GM21576 (cell line): ENCODE data around the gene IPCEF1.
"Not testable (repeated sequence)": the region's sequence is repeated elsewhere in the genome, so short reads cannot be mapped to it uniquely, and the experiment has no call there.

Experiments used
- ATAC-seq: cut with Tn5 transposase; IDR thresholded peaks from one replicate; pipeline ENCODE4 v1.9.1; 2021; ENCODE audit warnings: mild to moderate bottlenecking, moderate library complexity; ENCODE audit not compliant: unreplicated experiment

Gene IPCEF1

GRCh38 chr6:154172393-154172792 lies 184.2 kb downstream of the IPCEF1 start:
- not testable (repeated sequence) for ATAC-seq

GRCh38 chr6:154170106-154170505 lies 186.5 kb downstream of the IPCEF1 start:
- no peak for ATAC-seq

GRCh38 chr6:154169193-154169847 lies 187.3 kb downstream of the IPCEF1 start:
- ATAC-seq = no peak

GRCh38 chr6:154167126-154167525 lies 189.5 kb downstream of the IPCEF1 start:
- no peak for ATAC-seq

- no peak for ATAC-seq
Observed at GRCh38 chr6:154166140-154166539, 190.5 kb downstream of the IPCEF1 start.

- ATAC-seq = no peak
Observed at GRCh38 chr6:154165478-154165877, 191.1 kb downstream of the IPCEF1 start.

GRCh38 chr6:154164397-154164796 lies 192.2 kb downstream of the IPCEF1 start:
- ATAC-seq = no peak

- peak; percentile 67 for ATAC-seq
Observed at GRCh38 chr6:154161689-154162088, 194.9 kb downstream of the IPCEF1 start.

GRCh38 chr6:154159126-154159525 lies 197.5 kb downstream of the IPCEF1 start:
- no peak for ATAC-seq

GRCh38 chr6:154157706-154158105 lies 198.9 kb downstream of the IPCEF1 start:
- no peak for ATAC-seq

GRCh38 chr6:154157082-154157481 lies 199.5 kb downstream of the IPCEF1 start:
- peak; percentile 54 for ATAC-seq

GRCh38 chr6:154156135-154156896 lies 200.3 kb downstream of the IPCEF1 start:
- peak; percentile 70 for ATAC-seq

- no peak for ATAC-seq
Observed at GRCh38 chr6:154154389-154154967, 202.1 kb downstream of the IPCEF1 start.

- ATAC-seq = no peak
Observed at GRCh38 chr6:154143753-154144152, 212.8 kb downstream of the IPCEF1 start.

- no peak for ATAC-seq
Observed at GRCh38 chr6:154140743-154141142, 215.9 kb downstream of the IPCEF1 start.

- no peak for ATAC-seq
Observed at GRCh38 chr6:154139892-154140291, 216.7 kb downstream of the IPCEF1 start.

- no peak for ATAC-seq
Observed at GRCh38 chr6:154138793-154139192, 217.8 kb downstream of the IPCEF1 start.

- no peak for ATAC-seq
Observed at GRCh38 chr6:154134471-154135147, 222.0 kb downstream of the IPCEF1 start.

- ATAC-seq = no peak
Observed at GRCh38 chr6:154127657-154128056, 228.9 kb downstream of the IPCEF1 start.

- no peak for ATAC-seq
Observed at GRCh38 chr6:154125421-154125820, 231.2 kb downstream of the IPCEF1 start.

- no peak for ATAC-seq
Observed at GRCh38 chr6:154123155-154123956, 233.2 kb downstream of the IPCEF1 start.
